Measurements from ENCODE around the gene CFL1.

CFL1 gene

GRCh38 chr11:65886826-65887722, 29.1 kb upstream of the CFL1 start:
- Histone ChIP-seq H3K36me3 (ENCODE audit: insufficient read depth, low read length) (peaks cover 44% of the 10 kb centered on the region), H3K4me3 (ENCODE audit: low read length) (peak overlapping the region; percentile 88), H3K4me1 (ENCODE audit: insufficient read depth, low read length) (peaks cover 13% of the 10 kb centered on the region), H3K27ac (ENCODE audit: low read depth, low read length) (no peak overlapping the region), H3K27me3 (ENCODE audit: insufficient read depth, low read length) (peaks cover 14% of the 10 kb centered on the region), H3K9ac (ENCODE audit: low read depth, low read length) (peak overlapping the region; percentile 70), H3K9me3 (ENCODE audit: insufficient read depth, low read depth, low read length) (no peaks in the 10 kb centered on the region)
- 88% methylated on average over 14 of the region's 14 CpGs for WGBS

- H3K27me3 ChIP-seq (ENCODE audit: insufficient read depth, low read length), result peaks cover 14% of the 10 kb centered on the region
- H3K4me1 ChIP-seq (ENCODE audit: insufficient read depth, low read length), result peaks cover 10% of the 10 kb centered on the region
- H3K27ac ChIP-seq (ENCODE audit: low read depth, low read length), result no peak overlapping the region
- peaks cover 45% of the 10 kb centered on the region for H3K36me3 ChIP-seq (ENCODE audit: insufficient read depth, low read length)
- no peaks in the 10 kb centered on the region for H3K9me3 ChIP-seq (ENCODE audit: insufficient read depth, low read depth, low read length)
- no peak overlapping the region for H3K9ac ChIP-seq (ENCODE audit: low read depth, low read length)
- WGBS, result 96% methylated on average over 10 of the region's 12 CpGs
- H3K4me3 ChIP-seq (ENCODE audit: low read length), result no peak overlapping the region
Measured at GRCh38 chr11:65885808-65886536, 28.0 kb upstream of the CFL1 start.

GRCh38 chr11:65885231-65885630, 27.3 kb upstream of the CFL1 start:
- Histone ChIP-seq H3K4me3 (ENCODE audit: low read length) (no peak overlapping the region), H3K36me3 (ENCODE audit: insufficient read depth, low read length) (peaks cover 45% of the 10 kb centered on the region), H3K27ac (ENCODE audit: low read depth, low read length) (no peak overlapping the region), H3K4me1 (ENCODE audit: insufficient read depth, low read length) (peaks cover 10% of the 10 kb centered on the region), H3K27me3 (ENCODE audit: insufficient read depth, low read length) (peaks cover 13% of the 10 kb centered on the region), H3K9ac (ENCODE audit: low read depth, low read length) (no peak overlapping the region), H3K9me3 (ENCODE audit: insufficient read depth, low read depth, low read length) (no peaks in the 10 kb centered on the region)
- WGBS, result 95% methylated on average over 7 of the region's 7 CpGs

- Histone ChIP-seq H3K4me1 (ENCODE audit: insufficient read depth, low read length) (peaks cover 5% of the 10 kb centered on the region), H3K27ac (ENCODE audit: low read depth, low read length) (no peak overlapping the region), H3K27me3 (ENCODE audit: insufficient read depth, low read length) (peaks cover 8% of the 10 kb centered on the region), H3K9ac (ENCODE audit: low read depth, low read length) (no peak overlapping the region), H3K36me3 (ENCODE audit: insufficient read depth, low read length) (peaks cover 45% of the 10 kb centered on the region), H3K9me3 (ENCODE audit: insufficient read depth, low read depth, low read length) (no peaks in the 10 kb centered on the region), H3K4me3 (ENCODE audit: low read length) (no peak overlapping the region)
- WGBS, result 34% methylated on average over 9 of the region's 9 CpGs
Measured at GRCh38 chr11:65884716-65885092, 26.7 kb upstream of the CFL1 start.

GRCh38 chr11:65883786-65884715, 26.1 kb upstream of the CFL1 start:
- Histone ChIP-seq H3K9me3 (ENCODE audit: insufficient read depth, low read depth, low read length) (no peaks in the 10 kb centered on the region), H3K27ac (ENCODE audit: low read depth, low read length) (no peak overlapping the region), H3K27me3 (ENCODE audit: insufficient read depth, low read length) (peaks cover 1% of the 10 kb centered on the region; the same call in 1 of the 2 replicates), H3K4me1 (ENCODE audit: insufficient read depth, low read length) (peaks cover 3% of the 10 kb centered on the region), H3K9ac (ENCODE audit: low read depth, low read length) (no peak overlapping the region), H3K4me3 (ENCODE audit: low read length) (no peak overlapping the region), H3K36me3 (ENCODE audit: insufficient read depth, low read length) (peaks cover 45% of the 10 kb centered on the region)
- WGBS, result 94% methylated on average over 28 of the region's 28 CpGs

GRCh38 chr11:65883058-65883761, 25.2 kb upstream of the CFL1 start:
- peaks cover 45% of the 10 kb centered on the region for H3K36me3 ChIP-seq (ENCODE audit: insufficient read depth, low read length)
- no peaks in the 10 kb centered on the region for H3K27me3 ChIP-seq (ENCODE audit: insufficient read depth, low read length)
- peaks cover 3% of the 10 kb centered on the region; the same call in 1 of the 2 replicates for H3K4me1 ChIP-seq (ENCODE audit: insufficient read depth, low read length)
- 92% methylated on average over 11 of the region's 13 CpGs for WGBS
- no peak overlapping the region for H3K27ac ChIP-seq (ENCODE audit: low read depth, low read length)
- H3K9ac ChIP-seq (ENCODE audit: low read depth, low read length), result no peak overlapping the region
- no peak overlapping the region for H3K4me3 ChIP-seq (ENCODE audit: low read length)
- H3K9me3 ChIP-seq (ENCODE audit: insufficient read depth, low read depth, low read length), result no peaks in the 10 kb centered on the region

- Histone ChIP-seq H3K4me1 (ENCODE audit: insufficient read depth, low read length) (peaks cover 1% of the 10 kb centered on the region; the same call in 1 of the 2 replicates), H3K9me3 (ENCODE audit: insufficient read depth, low read depth, low read length) (no peaks in the 10 kb centered on the region), H3K27ac (ENCODE audit: low read depth, low read length) (no peak overlapping the region), H3K4me3 (ENCODE audit: low read length) (no peak overlapping the region), H3K27me3 (ENCODE audit: insufficient read depth, low read length) (no peaks in the 10 kb centered on the region), H3K36me3 (ENCODE audit: insufficient read depth, low read length) (peaks cover 45% of the 10 kb centered on the region), H3K9ac (ENCODE audit: low read depth, low read length) (no peak overlapping the region)
- 96% methylated on average over 30 of the region's 30 CpGs for WGBS
Measured at GRCh38 chr11:65882120-65883057, 24.4 kb upstream of the CFL1 start.

GRCh38 chr11:65880844-65881421, 23.0 kb upstream of the CFL1 start:
- WGBS, result 89% methylated on average over 7 of the region's 7 CpGs
- Histone ChIP-seq H3K9me3 (ENCODE audit: insufficient read depth, low read depth, low read length) (no peaks in the 10 kb centered on the region), H3K9ac (ENCODE audit: low read depth, low read length) (no peak overlapping the region), H3K36me3 (ENCODE audit: insufficient read depth, low read length) (peaks cover 35% of the 10 kb centered on the region), H3K27ac (ENCODE audit: low read depth, low read length) (no peak overlapping the region), H3K4me1 (ENCODE audit: insufficient read depth, low read length) (no peaks in the 10 kb centered on the region), H3K27me3 (ENCODE audit: insufficient read depth, low read length) (no peaks in the 10 kb centered on the region), H3K4me3 (ENCODE audit: low read length) (no peak overlapping the region)

- H3K27ac ChIP-seq (ENCODE audit: low read depth, low read length), result no peak overlapping the region
- H3K9ac ChIP-seq (ENCODE audit: low read depth, low read length), result no peak overlapping the region
Measured at GRCh38 chr11:65880027-65880426, 22.0 kb upstream of the CFL1 start.

More at GRCh38 chr11:65880027-65880426, 22.0 kb upstream of the CFL1 start:
- no peaks in the 10 kb centered on the region for H3K27me3 ChIP-seq (ENCODE audit: insufficient read depth, low read length)
- H3K36me3 ChIP-seq (ENCODE audit: insufficient read depth, low read length), result peaks cover 27% of the 10 kb centered on the region
- H3K4me1 ChIP-seq (ENCODE audit: insufficient read depth, low read length), result no peaks in the 10 kb centered on the region
- H3K9me3 ChIP-seq (ENCODE audit: insufficient read depth, low read depth, low read length), result no peaks in the 10 kb centered on the region
- 88% methylated on average over 7 of the region's 7 CpGs for WGBS
- H3K4me3 ChIP-seq (ENCODE audit: low read length), result no peak overlapping the region
